Sigmoid colon (tissue), 4 donors: ENCODE measurements around the gene GPATCH2.

Source experiments
- POLR2A ChIP-seq, 2 donors: fragments of 450-650 bp; IDR thresholded peaks; one replicate each; pipeline ENCODE4 v1.6.1; 2016; ENCODE audit warnings: antibody characterized with exemption in 2 of 2, mild to moderate bottlenecking in 2 of 2, moderate library complexity in 2 of 2
- POLR2AphosphoS5 ChIP-seq, 4 donors: sonication (generic); formaldehyde crosslinking; IDR thresholded peaks; one replicate each; pipeline ENCODE4 v1.6.1; 2017; ENCODE audit warnings: antibody characterized with exemption in 4 of 4
- TF ChIP-seq, protein P1 (sequence below), 4 experiments: fragments of 450-650 bp in 3 of 4; fragments of 200-600 bp in 1 of 4; IDR thresholded peaks; one replicate each; pipeline ENCODE4 v1.5.1; 2016 to 2019; ENCODE audit warnings: antibody characterized with exemption in 4 of 4, mild to moderate bottlenecking in 3 of 4, moderate library complexity in 2 of 4

DNA sequence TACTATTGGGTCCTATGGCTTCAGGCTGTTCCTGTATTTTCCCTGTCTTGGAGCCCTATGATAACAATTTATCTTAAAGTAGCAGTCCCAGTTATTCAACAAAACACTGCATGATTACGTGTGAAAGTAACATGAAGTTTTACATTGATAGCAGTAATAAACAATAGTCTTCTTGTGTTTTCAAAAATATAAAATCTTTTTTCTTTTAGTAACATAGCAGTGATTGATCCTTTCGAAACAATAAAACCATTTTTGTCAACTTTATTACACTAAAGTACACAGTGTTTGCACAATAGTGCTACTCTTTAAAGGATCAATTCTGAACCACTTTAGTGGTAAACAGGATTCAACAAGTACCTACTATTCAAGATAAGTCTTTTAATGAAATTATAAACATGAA lies 90.6 kb downstream of the GPATCH2 start:
- TF ChIP-seq, protein P1, sequence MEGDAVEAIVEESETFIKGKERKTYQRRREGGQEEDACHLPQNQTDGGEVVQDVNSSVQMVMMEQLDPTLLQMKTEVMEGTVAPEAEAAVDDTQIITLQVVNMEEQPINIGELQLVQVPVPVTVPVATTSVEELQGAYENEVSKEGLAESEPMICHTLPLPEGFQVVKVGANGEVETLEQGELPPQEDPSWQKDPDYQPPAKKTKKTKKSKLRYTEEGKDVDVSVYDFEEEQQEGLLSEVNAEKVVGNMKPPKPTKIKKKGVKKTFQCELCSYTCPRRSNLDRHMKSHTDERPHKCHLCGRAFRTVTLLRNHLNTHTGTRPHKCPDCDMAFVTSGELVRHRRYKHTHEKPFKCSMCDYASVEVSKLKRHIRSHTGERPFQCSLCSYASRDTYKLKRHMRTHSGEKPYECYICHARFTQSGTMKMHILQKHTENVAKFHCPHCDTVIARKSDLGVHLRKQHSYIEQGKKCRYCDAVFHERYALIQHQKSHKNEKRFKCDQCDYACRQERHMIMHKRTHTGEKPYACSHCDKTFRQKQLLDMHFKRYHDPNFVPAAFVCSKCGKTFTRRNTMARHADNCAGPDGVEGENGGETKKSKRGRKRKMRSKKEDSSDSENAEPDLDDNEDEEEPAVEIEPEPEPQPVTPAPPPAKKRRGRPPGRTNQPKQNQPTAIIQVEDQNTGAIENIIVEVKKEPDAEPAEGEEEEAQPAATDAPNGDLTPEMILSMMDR (IDR thresholded peaks at IDR 0.05) = no peak
- TF ChIP-seq POLR2AphosphoS5 (IDR thresholded peaks at IDR 0.05) (no peak), POLR2A (IDR thresholded peaks at IDR 0.05) (no peak)
